K562 (cell line): ENCODE data around the gene TM7SF2. TPM values are rescaled to one million over a fixed set of nuclear protein-coding genes. Genes with fewer than 3 reads are reported as not detected.

Source experiments
- CHD4 ChIP-seq: fragments of 200-600 bp; sonication (generic); IDR thresholded peaks from 3 replicates; pipeline ENCODE4 v1.6.1; 2012; ENCODE audit warnings: low read depth, mild to moderate bottlenecking, mixed read lengths, low read length, inconsistent platforms; ENCODE audit not compliant: insufficient read depth, insufficient replicate concordance, poor library complexity, severe bottlenecking
- EHMT2 ChIP-seq: fragments of 450-650 bp; IDR thresholded peaks from 2 replicates; pipeline ENCODE4 v1.6.1; 2018; ENCODE audit warnings: antibody characterized with exemption
- NFATC3 ChIP-seq: fragments of 450-650 bp; IDR thresholded peaks from 2 replicates; pipeline ENCODE4 v1.6.1; 2017; ENCODE audit warnings: mild to moderate bottlenecking
- SOX6 ChIP-seq: fragments of 450-650 bp; IDR thresholded peaks from 2 replicates; pipeline ENCODE4 v1.6.1; 2014; ENCODE audit warnings: mild to moderate bottlenecking
- ZNF76 ChIP-seq: fragments of 250-450 bp; sonication (Bioruptor Pico); IDR thresholded peaks from 2 replicates; pipeline ENCODE4 v1.4.0; 2020; ENCODE audit warnings: mild to moderate bottlenecking, moderate library complexity, borderline replicate concordance
- ZNF77 ChIP-seq: fragments of 250-450 bp; sonication (Bioruptor Pico); IDR thresholded peaks from 2 replicates; pipeline ENCODE4 v1.5.0; 2020
- polyA plus RNA-seq, 8 experiments: library from polyadenylated mRNA; depleted of rRNA in 4 of 8; stranded (reverse) in 5 of 8; unstranded in 3 of 8; fragments of >200 nt; fragmentation: Nextera tagmentation in 2 of 8; fragmentation: Illumina TruSeq in 1 of 8; extraction: Ambion mirVana in 2 of 8; extraction: Trizol in 1 of 8; gene quantifications; 2 replicates each; pipeline versions ENCODE4 v1.2.1 to v1.2.3, GENCODE V29; 2011 to 2014; ENCODE audit warnings: inconsistent platforms in 1 of 8, missing spikeins in 1 of 8
- total RNA-seq, 7 experiments: library from RNA; depleted of rRNA in 6 of 7; stranded (reverse); fragments of >200 nt in 6 of 7; fragmentation: Illumina TruSeq in 2 of 7; extraction: Trizol in 2 of 7; gene quantifications; 2 replicates each; pipeline versions ENCODE4 v1.2.1 to v1.2.3, GENCODE V29; 2011 to 2021; ENCODE audit warnings: low replicate concordance in 1 of 7
- TF ChIP-seq, protein P1 (sequence below): sonication (generic); formaldehyde crosslinking; IDR thresholded peaks from 2 replicates; pipeline ENCODE4 v1.8.0; 2023; ENCODE audit warnings: missing genetic modification reagents, mild to moderate bottlenecking, borderline replicate concordance
- TF ChIP-seq, protein P2 (sequence below): fragments of 450-650 bp; IDR thresholded peaks from 2 replicates; pipeline ENCODE4 v1.6.1; 2016; ENCODE audit warnings: borderline replicate concordance
- TF ChIP-seq, protein P3 (sequence below): sonication (generic); formaldehyde crosslinking; IDR thresholded peaks from 2 replicates; pipeline ENCODE4 v1.8.1; 2023; ENCODE audit warnings: mild to moderate bottlenecking, missing genetic modification reagents
- TF ChIP-seq, protein P4 (sequence below): fragments of 250-450 bp; sonication (Bioruptor Pico); IDR thresholded peaks from 2 replicates; pipeline ENCODE4 v1.4.0; 2020

The TM7SF2 gene
- total and polyA plus RNA-seq, 9 of the 15 experiments (the other 6 are each of a cell fraction or from before 2014, with no cell fraction given), result 1.2 to 22.0 (median 14.3) TPM

DNA sequence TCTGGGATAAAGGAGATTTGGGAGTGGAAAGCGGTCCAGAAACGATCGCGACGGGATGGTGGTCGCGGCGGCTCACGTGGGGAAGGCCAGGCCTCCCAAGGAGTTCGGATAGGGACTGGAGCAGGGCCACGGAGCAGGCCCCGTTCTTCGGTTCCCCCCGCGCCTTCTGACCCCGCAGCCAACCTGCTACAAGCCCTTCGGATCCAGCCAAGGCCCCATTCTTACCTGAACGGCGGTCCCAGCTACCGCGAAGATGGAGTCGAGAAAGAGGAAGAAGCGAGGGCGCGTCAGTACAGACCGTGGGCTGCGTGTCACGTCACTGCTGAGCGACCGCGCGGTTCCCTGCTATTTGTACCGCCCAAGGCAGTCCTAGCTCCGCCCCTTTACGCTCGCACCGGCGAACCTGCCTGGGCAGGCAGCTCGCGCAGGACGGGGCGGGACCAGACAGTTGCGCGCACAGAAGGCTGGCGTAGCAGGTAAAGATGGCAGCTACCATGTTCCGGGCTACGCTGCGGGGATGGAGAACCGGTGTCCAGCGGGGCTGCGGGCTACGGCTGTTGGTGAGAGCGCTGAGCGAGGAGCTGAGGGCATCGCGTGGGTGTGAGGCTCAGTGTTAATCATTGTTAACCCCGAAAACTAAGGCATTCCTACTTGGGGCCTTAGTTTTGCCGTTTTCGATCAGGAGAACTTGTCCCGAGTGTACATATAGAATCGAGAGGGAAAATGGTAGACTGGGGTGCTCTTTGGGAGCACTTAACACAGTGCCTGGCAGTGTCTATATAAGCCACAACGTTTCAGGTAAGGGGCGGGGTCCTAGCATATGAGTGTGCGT lies 10.4 kb downstream of the TM7SF2 start, which contains the start of the genes FAU and MRPL49 (continued):
- TF ChIP-seq, protein P1, sequence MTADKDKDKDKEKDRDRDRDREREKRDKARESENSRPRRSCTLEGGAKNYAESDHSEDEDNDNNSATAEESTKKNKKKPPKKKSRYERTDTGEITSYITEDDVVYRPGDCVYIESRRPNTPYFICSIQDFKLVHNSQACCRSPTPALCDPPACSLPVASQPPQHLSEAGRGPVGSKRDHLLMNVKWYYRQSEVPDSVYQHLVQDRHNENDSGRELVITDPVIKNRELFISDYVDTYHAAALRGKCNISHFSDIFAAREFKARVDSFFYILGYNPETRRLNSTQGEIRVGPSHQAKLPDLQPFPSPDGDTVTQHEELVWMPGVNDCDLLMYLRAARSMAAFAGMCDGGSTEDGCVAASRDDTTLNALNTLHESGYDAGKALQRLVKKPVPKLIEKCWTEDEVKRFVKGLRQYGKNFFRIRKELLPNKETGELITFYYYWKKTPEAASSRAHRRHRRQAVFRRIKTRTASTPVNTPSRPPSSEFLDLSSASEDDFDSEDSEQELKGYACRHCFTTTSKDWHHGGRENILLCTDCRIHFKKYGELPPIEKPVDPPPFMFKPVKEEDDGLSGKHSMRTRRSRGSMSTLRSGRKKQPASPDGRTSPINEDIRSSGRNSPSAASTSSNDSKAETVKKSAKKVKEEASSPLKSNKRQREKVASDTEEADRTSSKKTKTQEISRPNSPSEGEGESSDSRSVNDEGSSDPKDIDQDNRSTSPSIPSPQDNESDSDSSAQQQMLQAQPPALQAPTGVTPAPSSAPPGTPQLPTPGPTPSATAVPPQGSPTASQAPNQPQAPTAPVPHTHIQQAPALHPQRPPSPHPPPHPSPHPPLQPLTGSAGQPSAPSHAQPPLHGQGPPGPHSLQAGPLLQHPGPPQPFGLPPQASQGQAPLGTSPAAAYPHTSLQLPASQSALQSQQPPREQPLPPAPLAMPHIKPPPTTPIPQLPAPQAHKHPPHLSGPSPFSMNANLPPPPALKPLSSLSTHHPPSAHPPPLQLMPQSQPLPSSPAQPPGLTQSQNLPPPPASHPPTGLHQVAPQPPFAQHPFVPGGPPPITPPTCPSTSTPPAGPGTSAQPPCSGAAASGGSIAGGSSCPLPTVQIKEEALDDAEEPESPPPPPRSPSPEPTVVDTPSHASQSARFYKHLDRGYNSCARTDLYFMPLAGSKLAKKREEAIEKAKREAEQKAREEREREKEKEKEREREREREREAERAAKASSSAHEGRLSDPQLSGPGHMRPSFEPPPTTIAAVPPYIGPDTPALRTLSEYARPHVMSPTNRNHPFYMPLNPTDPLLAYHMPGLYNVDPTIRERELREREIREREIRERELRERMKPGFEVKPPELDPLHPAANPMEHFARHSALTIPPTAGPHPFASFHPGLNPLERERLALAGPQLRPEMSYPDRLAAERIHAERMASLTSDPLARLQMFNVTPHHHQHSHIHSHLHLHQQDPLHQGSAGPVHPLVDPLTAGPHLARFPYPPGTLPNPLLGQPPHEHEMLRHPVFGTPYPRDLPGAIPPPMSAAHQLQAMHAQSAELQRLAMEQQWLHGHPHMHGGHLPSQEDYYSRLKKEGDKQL (CRISPR knock-in tag), result no peak; the same call in 1 of the 2 replicates
- TF ChIP-seq, protein P2, sequence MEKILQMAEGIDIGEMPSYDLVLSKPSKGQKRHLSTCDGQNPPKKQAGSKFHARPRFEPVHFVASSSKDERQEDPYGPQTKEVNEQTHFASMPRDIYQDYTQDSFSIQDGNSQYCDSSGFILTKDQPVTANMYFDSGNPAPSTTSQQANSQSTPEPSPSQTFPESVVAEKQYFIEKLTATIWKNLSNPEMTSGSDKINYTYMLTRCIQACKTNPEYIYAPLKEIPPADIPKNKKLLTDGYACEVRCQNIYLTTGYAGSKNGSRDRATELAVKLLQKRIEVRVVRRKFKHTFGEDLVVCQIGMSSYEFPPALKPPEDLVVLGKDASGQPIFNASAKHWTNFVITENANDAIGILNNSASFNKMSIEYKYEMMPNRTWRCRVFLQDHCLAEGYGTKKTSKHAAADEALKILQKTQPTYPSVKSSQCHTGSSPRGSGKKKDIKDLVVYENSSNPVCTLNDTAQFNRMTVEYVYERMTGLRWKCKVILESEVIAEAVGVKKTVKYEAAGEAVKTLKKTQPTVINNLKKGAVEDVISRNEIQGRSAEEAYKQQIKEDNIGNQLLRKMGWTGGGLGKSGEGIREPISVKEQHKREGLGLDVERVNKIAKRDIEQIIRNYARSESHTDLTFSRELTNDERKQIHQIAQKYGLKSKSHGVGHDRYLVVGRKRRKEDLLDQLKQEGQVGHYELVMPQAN, result no peak; the same call in 1 of the 2 replicates
- TF ChIP-seq, protein P3, sequence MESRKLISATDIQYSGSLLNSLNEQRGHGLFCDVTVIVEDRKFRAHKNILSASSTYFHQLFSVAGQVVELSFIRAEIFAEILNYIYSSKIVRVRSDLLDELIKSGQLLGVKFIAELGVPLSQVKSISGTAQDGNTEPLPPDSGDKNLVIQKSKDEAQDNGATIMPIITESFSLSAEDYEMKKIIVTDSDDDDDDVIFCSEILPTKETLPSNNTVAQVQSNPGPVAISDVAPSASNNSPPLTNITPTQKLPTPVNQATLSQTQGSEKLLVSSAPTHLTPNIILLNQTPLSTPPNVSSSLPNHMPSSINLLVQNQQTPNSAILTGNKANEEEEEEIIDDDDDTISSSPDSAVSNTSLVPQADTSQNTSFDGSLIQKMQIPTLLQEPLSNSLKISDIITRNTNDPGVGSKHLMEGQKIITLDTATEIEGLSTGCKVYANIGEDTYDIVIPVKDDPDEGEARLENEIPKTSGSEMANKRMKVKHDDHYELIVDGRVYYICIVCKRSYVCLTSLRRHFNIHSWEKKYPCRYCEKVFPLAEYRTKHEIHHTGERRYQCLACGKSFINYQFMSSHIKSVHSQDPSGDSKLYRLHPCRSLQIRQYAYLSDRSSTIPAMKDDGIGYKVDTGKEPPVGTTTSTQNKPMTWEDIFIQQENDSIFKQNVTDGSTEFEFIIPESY (CRISPR knock-in tag), result 0 out of 2 replicates have a peak, but pooled peaks have one; percentile 4
- TF ChIP-seq SOX6 (peak; percentile 12; the same call in 1 of the 2 replicates), ZNF76 (CRISPR knock-in tag) (no peak), ZNF77 (no peak), EHMT2 (no peak), CHD4 (no peak), NFATC3 (no peak)
- TF ChIP-seq, protein P4, sequence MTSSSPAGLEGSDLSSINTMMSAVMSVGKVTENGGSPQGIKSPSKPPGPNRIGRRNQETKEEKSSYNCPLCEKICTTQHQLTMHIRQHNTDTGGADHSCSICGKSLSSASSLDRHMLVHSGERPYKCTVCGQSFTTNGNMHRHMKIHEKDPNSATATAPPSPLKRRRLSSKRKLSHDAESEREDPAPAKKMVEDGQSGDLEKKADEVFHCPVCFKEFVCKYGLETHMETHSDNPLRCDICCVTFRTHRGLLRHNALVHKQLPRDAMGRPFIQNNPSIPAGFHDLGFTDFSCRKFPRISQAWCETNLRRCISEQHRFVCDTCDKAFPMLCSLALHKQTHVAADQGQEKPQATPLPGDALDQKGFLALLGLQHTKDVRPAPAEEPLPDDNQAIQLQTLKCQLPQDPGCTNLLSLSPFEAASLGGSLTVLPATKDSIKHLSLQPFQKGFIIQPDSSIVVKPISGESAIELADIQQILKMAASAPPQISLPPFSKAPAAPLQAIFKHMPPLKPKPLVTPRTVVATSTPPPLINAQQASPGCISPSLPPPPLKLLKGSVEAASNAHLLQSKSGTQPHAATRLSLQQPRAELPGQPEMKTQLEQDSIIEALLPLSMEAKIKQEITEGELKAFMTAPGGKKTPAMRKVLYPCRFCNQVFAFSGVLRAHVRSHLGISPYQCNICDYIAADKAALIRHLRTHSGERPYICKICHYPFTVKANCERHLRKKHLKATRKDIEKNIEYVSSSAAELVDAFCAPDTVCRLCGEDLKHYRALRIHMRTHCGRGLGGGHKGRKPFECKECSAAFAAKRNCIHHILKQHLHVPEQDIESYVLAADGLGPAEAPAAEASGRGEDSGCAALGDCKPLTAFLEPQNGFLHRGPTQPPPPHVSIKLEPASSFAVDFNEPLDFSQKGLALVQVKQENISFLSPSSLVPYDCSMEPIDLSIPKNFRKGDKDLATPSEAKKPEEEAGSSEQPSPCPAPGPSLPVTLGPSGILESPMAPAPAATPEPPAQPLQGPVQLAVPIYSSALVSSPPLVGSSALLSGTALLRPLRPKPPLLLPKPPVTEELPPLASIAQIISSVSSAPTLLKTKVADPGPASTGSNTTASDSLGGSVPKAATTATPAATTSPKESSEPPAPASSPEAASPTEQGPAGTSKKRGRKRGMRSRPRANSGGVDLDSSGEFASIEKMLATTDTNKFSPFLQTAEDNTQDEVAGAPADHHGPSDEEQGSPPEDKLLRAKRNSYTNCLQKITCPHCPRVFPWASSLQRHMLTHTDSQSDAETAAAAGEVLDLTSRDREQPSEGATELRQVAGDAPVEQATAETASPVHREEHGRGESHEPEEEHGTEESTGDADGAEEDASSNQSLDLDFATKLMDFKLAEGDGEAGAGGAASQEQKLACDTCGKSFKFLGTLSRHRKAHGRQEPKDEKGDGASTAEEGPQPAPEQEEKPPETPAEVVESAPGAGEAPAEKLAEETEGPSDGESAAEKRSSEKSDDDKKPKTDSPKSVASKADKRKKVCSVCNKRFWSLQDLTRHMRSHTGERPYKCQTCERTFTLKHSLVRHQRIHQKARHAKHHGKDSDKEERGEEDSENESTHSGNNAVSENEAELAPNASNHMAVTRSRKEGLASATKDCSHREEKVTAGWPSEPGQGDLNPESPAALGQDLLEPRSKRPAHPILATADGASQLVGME, result no peak
